Mesendoderm (in vitro differentiated cells): Measurements from ENCODE around the gene CCNY.
A peak's percentile ranks its signal among the peaks of the same experiment; 100 is the strongest.
"Not testable (repeated sequence)": the region's sequence is repeated elsewhere in the genome, so short reads cannot be mapped to it uniquely, and the experiment has no call there.

Experiments used
- DNase-seq: peaks from one replicate; pipeline ENCODE4 v3.0.0; 2013
- H2AK5ac ChIP-seq: 2 replicates; pipeline ENCODE4 v1.6.1; 2013; ENCODE audit warnings: low read length, inconsistent platforms
- H2BK120ac ChIP-seq: 2 replicates; pipeline ENCODE4 v1.6.1; 2013; ENCODE audit warnings: low read depth, mild to moderate bottlenecking, low read length, moderate library complexity, mixed read lengths
- H2BK15ac ChIP-seq: replicated peaks from 2 replicates; pipeline ENCODE4 v1.6.1; 2013; ENCODE audit warnings: low read depth, mild to moderate bottlenecking, moderate library complexity
- H2BK5ac ChIP-seq: 2 replicates; pipeline ENCODE4 v1.6.1; 2013; ENCODE audit warnings: low read length, inconsistent platforms
- H3K18ac ChIP-seq: 2 replicates; pipeline ENCODE4 v1.6.1; 2013; ENCODE audit warnings: mild to moderate bottlenecking, low read length, mixed read lengths
- H3K23ac ChIP-seq: one replicate; pipeline ENCODE4 v1.6.1; 2013; ENCODE audit warnings: low read length
- H3K27ac ChIP-seq: 2 replicates; pipeline ENCODE4 v1.5.1; 2013; ENCODE audit warnings: low read depth, mild to moderate bottlenecking, inconsistent platforms, low read length, moderate library complexity
- H3K27me3 ChIP-seq: 2 replicates; pipeline ENCODE4 v1.6.1; 2013; ENCODE audit warnings: low read length, control low read depth, mild to moderate bottlenecking, inconsistent platforms; ENCODE audit not compliant: insufficient read depth, poor library complexity
- H3K36me3 ChIP-seq: 2 replicates; pipeline ENCODE4 v1.6.1; 2013; ENCODE audit warnings: low read length, inconsistent platforms; ENCODE audit not compliant: control insufficient read depth, insufficient read depth
- H3K4ac ChIP-seq: one replicate; pipeline ENCODE4 v1.6.1; 2013; ENCODE audit warnings: low read depth, mild to moderate bottlenecking, low read length, moderate library complexity
- H3K4me1 ChIP-seq: 2 replicates; pipeline ENCODE4 v1.6.1; 2013; ENCODE audit warnings: low read depth, low read length, inconsistent platforms; ENCODE audit not compliant: control insufficient read depth
- H3K4me2 ChIP-seq: 2 replicates; pipeline ENCODE4 v1.6.1; 2013; ENCODE audit warnings: low read length
- H3K4me3 ChIP-seq: 2 replicates; pipeline ENCODE4 v1.5.1; 2013; ENCODE audit warnings: mild to moderate bottlenecking, low read length
- H3K56ac ChIP-seq: one replicate; pipeline ENCODE4 v1.6.1; 2013; ENCODE audit warnings: low read length
- H3K79me1 ChIP-seq: 2 replicates; pipeline ENCODE4 v1.6.1; 2013; ENCODE audit warnings: low read length, inconsistent platforms
- H3K79me2 ChIP-seq: 2 replicates; pipeline ENCODE4 v1.6.1; 2013; ENCODE audit warnings: mild to moderate bottlenecking, low read length; ENCODE audit not compliant: control insufficient read depth, insufficient read depth
- H3K9ac ChIP-seq: 2 replicates; pipeline ENCODE4 v1.6.1; 2013; ENCODE audit warnings: low read length, inconsistent platforms
- H4K5ac ChIP-seq: one replicate; pipeline ENCODE4 v1.6.1; 2013; ENCODE audit warnings: low read length
- H4K8ac ChIP-seq: one replicate; pipeline ENCODE4 v1.6.1; 2013; ENCODE audit warnings: low read depth, mild to moderate bottlenecking, control low read depth, low read length, moderate library complexity
- WGBS: extraction: QIAGEN DNeasy Blood & Tissue Kit; methylation state at CpG from one replicate; pipeline ENCODE4 v1.1.7; 2013; ENCODE audit warnings: low lambda C conversion rate, missing lambda C conversion rate; ENCODE audit not compliant: insufficient coverage; ENCODE audit errors: extremely low coverage; 5-methylcytosine and 5-hydroxymethylcytosine counted together

Gene CCNY

GRCh38 chr10:35304649-35305048, 31.7 kb upstream of the CCNY start:
- peak; percentile 21 for DNase-seq
- Histone ChIP-seq H3K4me1 (no peaks in the 10 kb centered on the region), H4K8ac (no peak overlapping the region), H3K23ac (no peak overlapping the region), H2AK5ac (no peak overlapping the region), H3K36me3 (no peaks in the 10 kb centered on the region), H3K9ac (no peak overlapping the region), H3K79me1 (no peaks in the 10 kb centered on the region), H3K56ac (no peak overlapping the region), H3K79me2 (no peaks in the 10 kb centered on the region), H2BK15ac (no peak overlapping the region), H3K27me3 (no peaks in the 10 kb centered on the region), H3K18ac (no peak overlapping the region), H3K4ac (no peak overlapping the region), H3K4me3 (no peak overlapping the region), H3K4me2 (no peak overlapping the region), H2BK5ac (no peak overlapping the region), H2BK120ac (no peak overlapping the region), H4K5ac (no peak overlapping the region), H3K27ac (no peak overlapping the region)
- no CpG with 5 or more reads among the region's 2 CpGs for WGBS

- H3K18ac ChIP-seq, result no peak overlapping the region
- no peak overlapping the region for H2AK5ac ChIP-seq
- no peak overlapping the region for H4K5ac ChIP-seq
- no peaks in the 10 kb centered on the region for H3K4me1 ChIP-seq
- H2BK15ac ChIP-seq, result no peak overlapping the region
- no peaks in the 10 kb centered on the region for H3K36me3 ChIP-seq
- no peak overlapping the region for H3K23ac ChIP-seq
- no peak overlapping the region for H3K9ac ChIP-seq
- WGBS, result no CpG with 5 or more reads among the region's 9 CpGs
- H3K27me3 ChIP-seq, result no peaks in the 10 kb centered on the region
- no peaks in the 10 kb centered on the region for H3K79me2 ChIP-seq
- H2BK5ac ChIP-seq, result no peak overlapping the region
- H3K56ac ChIP-seq, result no peak overlapping the region
- no peaks in the 10 kb centered on the region for H3K79me1 ChIP-seq
- no peak overlapping the region for H4K8ac ChIP-seq
- H3K4me2 ChIP-seq, result no peak overlapping the region
- no peak overlapping the region for H3K27ac ChIP-seq
- no peak overlapping the region for H3K4me3 ChIP-seq
- no peak overlapping the region for H2BK120ac ChIP-seq
- no peak overlapping the region for H3K4ac ChIP-seq
- peak; percentile 28 for DNase-seq
Observed at GRCh38 chr10:35306852-35307251, 29.5 kb upstream of the CCNY start.

- Histone ChIP-seq H4K5ac (no peak overlapping the region), H3K79me1 (no peaks in the 10 kb centered on the region), H2BK5ac (no peak overlapping the region), H2BK15ac (no peak overlapping the region), H3K56ac (no peak overlapping the region), H3K79me2 (no peaks in the 10 kb centered on the region), H3K4me1 (no peaks in the 10 kb centered on the region), H3K23ac (no peak overlapping the region), H2BK120ac (no peak overlapping the region), H3K4me2 (no peak overlapping the region), H3K4me3 (no peak overlapping the region), H3K9ac (no peak overlapping the region), H4K8ac (no peak overlapping the region), H3K18ac (no peak overlapping the region), H3K36me3 (no peaks in the 10 kb centered on the region), H3K27ac (no peak overlapping the region), H3K4ac (no peak overlapping the region), H3K27me3 (no peaks in the 10 kb centered on the region), H2AK5ac (no peak overlapping the region)
- DNase-seq, result no peak
- WGBS, result no CpG with 5 or more reads among the region's 10 CpGs
Observed at GRCh38 chr10:35307297-35307696, 29.0 kb upstream of the CCNY start.

- Histone ChIP-seq H2BK15ac (no peak overlapping the region), H4K5ac (no peak overlapping the region), H3K27ac (no peak overlapping the region), H3K36me3 (no peaks in the 10 kb centered on the region), H3K4me2 (no peak overlapping the region), H3K18ac (no peak overlapping the region), H3K79me2 (no peaks in the 10 kb centered on the region), H3K4me1 (no peaks in the 10 kb centered on the region), H3K4me3 (no peak overlapping the region), H2BK5ac (no peak overlapping the region), H2BK120ac (no peak overlapping the region), H2AK5ac (no peak overlapping the region), H3K79me1 (no peaks in the 10 kb centered on the region), H3K23ac (no peak overlapping the region), H4K8ac (no peak overlapping the region), H3K9ac (no peak overlapping the region), H3K4ac (no peak overlapping the region), H3K56ac (no peak overlapping the region), H3K27me3 (no peaks in the 10 kb centered on the region)
- no peak for DNase-seq
- no CpG with 5 or more reads among the region's 2 CpGs for WGBS
Observed at GRCh38 chr10:35308809-35309208, 27.5 kb upstream of the CCNY start.

- H3K79me2 ChIP-seq, H3K18ac ChIP-seq, H2AK5ac ChIP-seq, DNase-seq, H3K9ac ChIP-seq, H3K4me1 ChIP-seq, H4K8ac ChIP-seq, H2BK120ac ChIP-seq, H3K4me3 ChIP-seq, H2BK15ac ChIP-seq, H3K56ac ChIP-seq, H3K27me3 ChIP-seq, H3K36me3 ChIP-seq, H3K27ac ChIP-seq, H3K4me2 ChIP-seq, H3K79me1 ChIP-seq, H2BK5ac ChIP-seq, H3K4ac ChIP-seq, H3K23ac ChIP-seq, H4K5ac ChIP-seq: not testable (repeated sequence)
- WGBS, result no CpG with 5 or more reads among the region's 2 CpGs
Observed at GRCh38 chr10:35314142-35314541, 22.2 kb upstream of the CCNY start.

GRCh38 chr10:35315235-35315634, 21.1 kb upstream of the CCNY start:
- not testable (repeated sequence) for H3K4me3 ChIP-seq, H3K4ac ChIP-seq, H4K8ac ChIP-seq, H2BK120ac ChIP-seq, H2AK5ac ChIP-seq, H3K79me2 ChIP-seq, H2BK5ac ChIP-seq, H3K56ac ChIP-seq, H2BK15ac ChIP-seq, H3K18ac ChIP-seq, H3K4me1 ChIP-seq, H3K36me3 ChIP-seq, H4K5ac ChIP-seq, H3K23ac ChIP-seq, H3K27me3 ChIP-seq, H3K27ac ChIP-seq, DNase-seq, H3K9ac ChIP-seq, H3K79me1 ChIP-seq, H3K4me2 ChIP-seq
